K562 (cell line): ENCODE results near the gene SENP7. TPM values are rescaled to one million over a fixed set of nuclear protein-coding genes. Genes with fewer than 3 reads are reported as not detected.

Experiments used
- ATAC-seq: fragments of 200-7000 bp; cut with Tn5 transposase; 3 replicates; pipeline ENCODE4 v1.9.1; 2020; ENCODE audit warnings: moderate library complexity
- BruUV-seq: library from RNA; stranded (reverse); fragments of 400-500 nt; replicated peaks from 2 replicates; lab custom pipeline; 2021; lab: Mats Ljungman, UMichigan
- CTCF ChIA-PET: fragments of 300-600 bp; formaldehyde crosslinking; extraction: SDS; loops from one replicate; lab custom pipeline; 2021; ENCODE audit warnings: low intra/inter-chr PET ratio; lab: Yijun Ruan, JAX
- POLR2A ChIA-PET: fragments of 300-600, 350-650 bp; sonication (Branson Sonifier 250); formaldehyde crosslinking; extraction: SDS; loops from one replicate; lab custom pipeline; 2021; ENCODE audit warnings: antibody characterized with exemption, inconsistent platforms; lab: Yijun Ruan, JAX
- DNase-seq, 4 experiments: peaks; one replicate each; pipeline versions ENCODE4 v3.0.0 to v3.0.0-alpha.2; 2011 to 2018; ENCODE audit warnings: low spot score in 3 of 4, mixed read lengths in 3 of 4; ENCODE audit errors: extremely low read depth in 1 of 4
- FAIRE-seq: peaks from 2 replicates; lab custom pipeline; 2011; peaks lifted over from hg19 to GRCh38; lab: Jason Lieb, UNC
- H2AFZ ChIP-seq: 2 replicates; pipeline ENCODE4 v1.6.0; 2011; ENCODE audit warnings: low read depth, low read length, control low read depth, inconsistent platforms
- H3K27ac ChIP-seq: fragments of 200-600 bp; 3 replicates; pipeline ENCODE4 v1.8.0; 2011; ENCODE audit warnings: low read depth, mild to moderate bottlenecking, control low read depth, inconsistent platforms, low read length, moderate library complexity, mixed read lengths; ENCODE audit errors: extremely low read depth
- H3K27me3 ChIP-seq, 2 experiments: fragments of 300-600 bp in 1 of 2; 2 replicates in 1 of 2; 3 replicates in 1 of 2; pipeline versions ENCODE4 v1.6.0 to v1.8.0; 2011; ENCODE audit warnings: inconsistent platforms in 2 of 2, low read length in 2 of 2, mild to moderate bottlenecking in 1 of 2, mixed read lengths in 1 of 2, moderate library complexity in 1 of 2; ENCODE audit not compliant: control insufficient read depth in 2 of 2, insufficient read depth in 2 of 2
- H3K36me3 ChIP-seq: fragments of 300-600 bp; 3 replicates; pipeline ENCODE4 v1.8.0; 2011; ENCODE audit warnings: mild to moderate bottlenecking, low read length, inconsistent platforms; ENCODE audit not compliant: control insufficient read depth, insufficient read depth
- H3K4me1 ChIP-seq, 2 experiments: fragments of 200-600 bp in 1 of 2; replicated peaks in 1 of 2; 2 replicates in 1 of 2; 3 replicates in 1 of 2; pipeline versions ENCODE4 v1.5.1 to v1.8.0; 2011; ENCODE audit warnings: inconsistent platforms in 2 of 2, low read length in 2 of 2, mild to moderate bottlenecking in 1 of 2, mixed read lengths in 1 of 2, moderate library complexity in 1 of 2; ENCODE audit not compliant: control insufficient read depth in 2 of 2, insufficient read depth in 2 of 2
- H3K4me2 ChIP-seq: 2 replicates; pipeline ENCODE4 v1.6.1; 2011; ENCODE audit warnings: low read length, control low read depth, inconsistent platforms, mixed read lengths; ENCODE audit not compliant: insufficient read depth
- H3K4me3 ChIP-seq: fragments of 200-600 bp; sonication (generic), shearing (Covaris generic); 2 replicates; pipeline ENCODE4 v1.5.1; 2016; ENCODE audit warnings: control low read depth, inconsistent platforms
- H3K79me2 ChIP-seq: fragments of 200-600 bp; 3 replicates; pipeline ENCODE4 v1.8.0; 2011; ENCODE audit warnings: low read length, inconsistent platforms; ENCODE audit not compliant: control insufficient read depth, insufficient read depth
- H3K9ac ChIP-seq, 2 experiments: 2 replicates each; pipeline versions ENCODE4 v1.6.0 to v1.6.1; 2011; ENCODE audit warnings: low read depth in 2 of 2, low read length in 2 of 2, control low read depth in 1 of 2, inconsistent platforms in 1 of 2, mild to moderate bottlenecking in 1 of 2, mixed read lengths in 1 of 2; ENCODE audit not compliant: insufficient read depth in 1 of 2
- H3K9me1 ChIP-seq: one replicate; pipeline ENCODE4 v1.6.0; 2011; ENCODE audit warnings: inconsistent platforms, mild to moderate bottlenecking, low read length, moderate library complexity; ENCODE audit not compliant: control insufficient read depth, insufficient read depth
- H3K9me3 ChIP-seq: replicated peaks from 2 replicates; pipeline ENCODE4 v1.5.1; 2011; ENCODE audit warnings: low read depth, low read length, inconsistent platforms; ENCODE audit not compliant: control insufficient read depth, insufficient read depth
- H4K20me1 ChIP-seq: replicated peaks from 2 replicates; pipeline ENCODE4 v1.6.1; 2011; ENCODE audit warnings: low read length, inconsistent platforms, mixed read lengths; ENCODE audit not compliant: control insufficient read depth, insufficient read depth
- IRF9 ChIP-seq: fragments of 450-650 bp; IDR thresholded peaks from 2 replicates; pipeline ENCODE4 v1.6.1; 2016; ENCODE audit warnings: missing biosample characterization, missing genetic modification characterization
- PTBP1 ChIP-seq: fragments of 200-400 bp; formaldehyde crosslinking; IDR thresholded peaks from 2 replicates; pipeline ENCODE4 v1.6.1; 2017; ENCODE audit warnings: low read depth, low read length
- TGIF2 ChIP-seq: sonication (generic); formaldehyde crosslinking; IDR thresholded peaks from 2 replicates; pipeline ENCODE4 v1.8.1; 2022; ENCODE audit warnings: mild to moderate bottlenecking, missing genetic modification reagents, moderate library complexity
- USF1 ChIP-seq: sonication (generic); formaldehyde crosslinking; IDR thresholded peaks from 2 replicates; pipeline ENCODE4 v1.9.0; 2022; ENCODE audit warnings: mild to moderate bottlenecking, missing genetic modification reagents
- ZNF280B ChIP-seq: fragments of 250-450 bp; sonication (Bioruptor Pico); IDR thresholded peaks from 2 replicates; pipeline ENCODE4 v1.5.1; 2021; ENCODE audit warnings: mild to moderate bottlenecking
- in situ Hi-C: fragments of 300-500 bp; cut with MboI; formaldehyde crosslinking; loops from 4 replicates; pipeline ENCODE4 v1.15.0; 2018; ENCODE audit warnings: inconsistent platforms, mixed read lengths
- intact Hi-C: fragments of 100-400 bp; cut with micrococcal nuclease; formaldehyde crosslinking; loops from 2 replicates; pipeline ENCODE4 v1.14.2; 2022
- polyA plus RNA-seq, 8 experiments: library from polyadenylated mRNA; depleted of rRNA in 4 of 8; stranded (reverse) in 5 of 8; unstranded in 3 of 8; fragments of >200 nt; fragmentation: Nextera tagmentation in 2 of 8; fragmentation: Illumina TruSeq in 1 of 8; extraction: Ambion mirVana in 2 of 8; extraction: Trizol in 1 of 8; gene quantifications; 2 replicates each; pipeline versions ENCODE4 v1.2.1 to v1.2.3, GENCODE V29; 2011 to 2014; ENCODE audit warnings: inconsistent platforms in 1 of 8, missing spikeins in 1 of 8
- total RNA-seq, 7 experiments: library from RNA; depleted of rRNA in 6 of 7; stranded (reverse); fragments of >200 nt in 6 of 7; fragmentation: Illumina TruSeq in 2 of 7; extraction: Trizol in 2 of 7; gene quantifications; 2 replicates each; pipeline versions ENCODE4 v1.2.1 to v1.2.3, GENCODE V29; 2011 to 2021; ENCODE audit warnings: low replicate concordance in 1 of 7

Gene SENP7
- total and polyA plus RNA-seq, 9 of the 15 experiments (the other 6 are each of a cell fraction or from before 2014, with no cell fraction given): 4.1 to 21.9 (median 10.7) TPM

GRCh38 chr3:101279162-101279561, 233.8 kb downstream of the SENP7 start:
- H3K9ac ChIP-seq: no peak overlapping the region
- H3K79me2 ChIP-seq: no peaks in the 10 kb centered on the region
- H4K20me1 ChIP-seq: no peaks in the 10 kb centered on the region
- FAIRE-seq (no peak), DNase-seq (no peak), ATAC-seq (no peak)
- intact Hi-C loops (no loop called here), in situ Hi-C loops (no loop called here)
- no peak overlapping the region for H3K4me3 ChIP-seq
- H3K4me1 ChIP-seq: no peaks in the 10 kb centered on the region
- POLR2A ChIA-PET: no interaction called here
- H3K9me1 ChIP-seq: no peaks in the 10 kb centered on the region
- H3K27me3 ChIP-seq: no peaks in the 10 kb centered on the region
- H3K9me3 ChIP-seq: no peaks in the 10 kb centered on the region
- H3K36me3 ChIP-seq: no peaks in the 10 kb centered on the region
- no peak overlapping the region for H3K27ac ChIP-seq
- TF ChIP-seq PTBP1 (no peak), IRF9 (no peak), USF1 (CRISPR knock-in tag) (no peak), TGIF2 (CRISPR knock-in tag) (no peak), ZNF280B (CRISPR knock-in tag) (no peak)
- no TSS peak for BruUV-seq
- no peak overlapping the region for H3K4me2 ChIP-seq
- CTCF ChIA-PET: no interaction called here
- no peak overlapping the region for H2AFZ ChIP-seq
